HG02840 (cell line): ENCODE results near the gene TTR.
A peak's percentile ranks its signal among the peaks of the same experiment; 100 is the strongest.

Source experiments
- ATAC-seq: cut with Tn5 transposase; IDR thresholded peaks from one replicate; pipeline ENCODE4 v1.9.1; 2021; ENCODE audit warnings: mild to moderate bottlenecking, moderate library complexity, moderate number of reproducible peaks; ENCODE audit not compliant: unreplicated experiment, low FRiP score

The TTR gene

GRCh38 chr18:31591628-31592027 is at the start of gene TTR:
Gene TTR (plus strand): TSS chr18:31591877. CDS start chr18:31591903, 26 bp downstream.
- no peak for ATAC-seq

DNA sequence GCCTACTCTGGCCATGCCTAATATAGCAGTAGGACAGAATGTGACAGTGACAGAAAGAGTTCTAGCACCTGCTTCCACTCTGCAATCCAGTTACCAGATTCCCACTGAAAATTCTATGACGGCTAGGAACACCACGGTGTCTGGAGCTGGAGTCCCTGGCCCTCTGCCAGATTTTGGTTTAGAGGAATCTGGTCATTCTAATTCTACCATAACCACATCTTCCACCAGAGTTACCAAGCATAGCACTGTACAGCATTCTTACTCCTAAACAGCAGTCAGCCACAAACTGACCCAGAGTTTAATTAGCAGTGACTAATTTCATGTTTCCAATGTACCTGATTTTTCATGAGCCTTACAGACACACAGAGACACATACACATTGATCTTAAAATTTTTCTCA is 45.2 kb upstream of the TTR start:
- ATAC-seq = no peak

GRCh38 chr18:31548853-31549252 is 42.8 kb upstream of the TTR start:
- no peak for ATAC-seq

GRCh38 chr18:31549416-31549815 is 42.3 kb upstream of the TTR start:
- no peak for ATAC-seq

- no peak for ATAC-seq
Measured at GRCh38 chr18:31551883-31552282, 39.8 kb upstream of the TTR start.

DNA sequence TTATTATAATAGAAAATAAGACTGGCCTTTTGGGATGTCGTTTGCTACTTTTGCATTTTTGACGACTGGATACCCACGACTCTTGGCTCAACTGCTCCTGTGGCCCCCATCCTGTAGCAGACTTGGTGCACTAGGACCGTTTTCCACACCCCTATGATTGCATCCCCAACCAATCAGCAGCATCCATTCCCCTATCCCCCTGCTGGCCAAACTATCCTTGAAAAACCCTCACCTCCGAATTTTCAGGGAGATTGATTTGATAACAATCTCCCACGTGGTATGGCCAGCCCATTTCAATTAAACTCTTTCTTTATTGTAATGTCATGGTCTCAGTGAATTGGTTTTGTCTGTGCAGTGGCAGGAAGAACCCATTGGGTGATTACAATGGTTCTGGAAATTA is 37.9 kb upstream of the TTR start:
- ATAC-seq = no peak

DNA sequence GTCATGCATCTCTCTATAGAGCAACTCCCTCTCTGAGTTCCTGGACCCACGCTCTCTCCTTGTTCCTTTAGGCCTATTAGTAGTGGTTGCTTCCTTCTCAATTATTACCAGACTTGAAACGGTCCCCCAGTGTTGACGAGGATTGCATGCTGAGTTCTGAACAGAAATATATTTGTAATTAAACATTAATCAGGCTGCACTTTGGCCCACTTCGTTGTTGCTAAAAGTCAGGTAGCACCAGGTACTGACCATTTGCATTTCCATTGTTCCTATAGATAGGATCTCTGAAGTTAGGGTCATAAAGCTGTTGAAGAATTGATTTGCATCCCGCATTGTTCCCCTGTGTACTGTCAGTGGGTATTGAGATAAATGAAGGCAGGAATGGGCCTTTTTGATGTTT is 36.9 kb upstream of the TTR start:
- ATAC-seq = no peak

- no peak for ATAC-seq
Measured at GRCh38 chr18:31555971-31556747, 35.5 kb upstream of the TTR start.

DNA sequence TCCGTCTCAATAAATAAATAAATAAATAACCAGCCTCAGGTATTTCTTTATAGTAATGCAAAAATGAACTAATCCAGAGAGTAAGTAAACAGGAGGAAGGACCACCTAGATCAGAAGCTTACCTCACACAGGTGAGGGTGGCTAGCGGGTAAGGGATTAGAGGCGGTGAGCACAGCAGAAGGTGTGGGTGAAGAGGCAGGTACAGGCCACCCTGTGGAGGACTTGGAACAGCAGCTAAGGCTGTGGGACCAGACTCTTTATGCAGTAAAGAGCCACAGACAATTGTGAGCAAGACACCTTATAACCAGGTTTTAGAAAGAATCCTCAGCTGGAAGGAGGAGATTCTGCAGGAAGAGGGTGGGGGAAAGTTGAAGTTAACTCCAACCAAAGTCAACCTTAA is 34.2 kb upstream of the TTR start:
- no peak for ATAC-seq

DNA sequence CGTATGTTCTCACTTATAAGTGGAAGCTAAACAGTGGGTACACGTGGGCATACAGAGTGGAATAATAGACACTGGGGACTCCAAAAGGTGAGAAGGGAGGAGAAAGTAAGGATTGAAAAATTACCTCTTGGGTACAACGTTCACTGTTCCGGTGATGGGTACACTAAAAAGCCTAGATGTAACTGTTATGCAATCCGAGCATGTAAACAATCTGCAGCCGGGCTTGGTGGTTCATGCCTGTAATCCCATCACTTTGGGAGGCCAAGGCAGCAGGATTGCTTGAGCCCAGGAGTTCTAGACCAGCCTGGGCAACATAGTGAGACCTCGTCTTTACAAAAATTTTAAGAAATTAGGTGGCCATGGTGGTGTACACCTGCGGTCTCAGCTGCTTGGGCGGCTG is 33.1 kb upstream of the TTR start:
- ATAC-seq = no peak

- ATAC-seq = no peak
Measured at GRCh38 chr18:31562726-31563125, 29.0 kb upstream of the TTR start.

GRCh38 chr18:31563778-31564177 is 27.9 kb upstream of the TTR start:
- no peak for ATAC-seq

GRCh38 chr18:31565345-31565744 is 26.3 kb upstream of the TTR start:
- ATAC-seq = no peak

DNA sequence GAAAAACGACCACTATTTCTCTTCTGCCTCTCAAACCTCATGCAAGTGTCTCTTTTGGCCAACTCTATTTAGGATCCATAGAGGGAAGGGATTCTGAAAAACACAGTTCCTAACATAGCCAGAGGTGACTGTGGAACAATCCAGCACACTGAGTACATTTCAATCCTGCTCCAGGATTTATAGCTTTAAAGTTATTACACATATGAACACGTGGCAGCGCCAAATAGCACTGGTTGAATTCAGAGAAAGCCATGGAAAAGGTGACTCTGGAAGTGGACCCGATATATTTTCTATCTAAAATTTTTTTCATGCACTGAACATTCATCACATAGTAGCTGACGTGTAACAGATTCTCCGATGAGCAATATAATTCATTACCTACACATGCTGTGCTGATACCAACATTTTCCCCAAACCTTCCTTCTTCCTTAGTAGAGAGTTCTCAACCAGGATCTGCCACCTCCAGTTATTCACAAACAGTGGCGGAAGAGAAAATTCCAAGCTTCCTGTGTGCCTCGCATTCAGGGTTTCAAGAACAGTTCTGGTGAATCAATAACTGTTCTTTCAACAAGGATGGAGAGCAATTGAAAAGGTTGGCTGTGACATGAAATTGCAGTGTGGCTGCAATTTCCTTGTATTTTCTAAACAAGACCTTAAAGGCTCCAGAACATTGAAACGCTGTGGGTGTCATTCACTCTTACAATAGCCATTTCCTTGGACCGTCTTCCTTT is 25.7 kb upstream of the TTR start:
- ATAC-seq = no peak

GRCh38 chr18:31566576-31567306 is 24.9 kb upstream of the TTR start:
- ATAC-seq = no peak

DNA sequence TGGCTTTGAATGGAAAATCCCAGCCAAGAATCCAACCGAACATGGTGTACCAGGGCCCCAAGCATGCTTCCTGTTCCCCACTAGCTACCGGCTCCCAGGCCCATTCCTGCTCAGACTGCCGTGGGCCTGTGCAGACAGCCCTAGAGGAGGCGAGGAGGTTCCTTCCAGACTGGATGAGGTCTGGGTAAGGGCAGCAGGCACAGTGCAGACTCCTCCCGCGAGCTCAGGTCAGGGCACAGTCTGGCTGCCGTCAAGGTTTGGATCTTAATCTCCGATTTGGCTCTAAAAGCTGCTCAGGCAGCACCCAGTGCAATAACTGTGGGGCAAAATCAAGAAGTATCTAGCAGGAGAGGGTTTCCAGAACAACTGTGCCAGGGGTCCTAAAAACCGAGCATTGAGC is 19.3 kb upstream of the TTR start:
- no peak for ATAC-seq

DNA sequence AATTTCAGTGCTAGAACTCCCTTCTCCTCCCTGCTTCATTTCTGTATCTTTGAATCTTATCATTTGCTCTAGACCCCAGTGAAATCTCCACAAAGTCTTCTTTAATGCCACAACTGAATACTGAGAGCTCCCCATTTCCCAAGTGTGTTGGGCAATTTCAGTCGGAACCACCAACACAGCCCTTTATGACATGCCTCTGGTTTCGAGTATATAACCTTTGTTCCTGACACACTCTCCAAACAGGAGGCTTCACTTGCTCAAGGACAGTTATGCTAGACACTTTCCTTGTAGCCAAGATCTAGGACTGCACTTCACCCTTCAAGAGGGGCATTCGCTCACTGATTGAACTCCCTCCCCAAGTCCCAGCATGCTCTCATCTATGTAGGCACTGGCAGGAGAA is 18.6 kb upstream of the TTR start:
- no peak for ATAC-seq

- ATAC-seq = no peak
Measured at GRCh38 chr18:31574359-31574758, 17.3 kb upstream of the TTR start.

- ATAC-seq = no peak
Measured at GRCh38 chr18:31575515-31576257, 16.0 kb upstream of the TTR start.

DNA sequence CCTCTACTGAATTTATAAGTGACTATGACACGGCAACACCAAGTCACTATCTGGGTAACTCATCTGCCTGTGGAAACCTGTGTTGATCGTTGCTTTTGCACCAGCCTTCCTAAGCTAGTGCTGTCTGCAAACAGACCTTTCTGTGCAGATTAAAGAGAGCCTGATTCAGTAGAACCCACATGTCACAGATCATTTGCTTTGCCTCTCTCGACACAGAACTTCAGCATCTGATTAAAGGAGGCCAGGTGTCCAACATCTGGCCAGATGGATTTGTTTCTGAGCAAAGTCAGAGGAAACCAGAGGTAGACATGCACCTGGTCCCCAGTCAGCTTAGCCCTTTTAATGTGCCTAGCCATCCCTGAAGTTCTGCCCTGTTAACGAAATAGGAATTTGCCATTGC is 15.0 kb upstream of the TTR start:
- peak; percentile 76 for ATAC-seq

DNA sequence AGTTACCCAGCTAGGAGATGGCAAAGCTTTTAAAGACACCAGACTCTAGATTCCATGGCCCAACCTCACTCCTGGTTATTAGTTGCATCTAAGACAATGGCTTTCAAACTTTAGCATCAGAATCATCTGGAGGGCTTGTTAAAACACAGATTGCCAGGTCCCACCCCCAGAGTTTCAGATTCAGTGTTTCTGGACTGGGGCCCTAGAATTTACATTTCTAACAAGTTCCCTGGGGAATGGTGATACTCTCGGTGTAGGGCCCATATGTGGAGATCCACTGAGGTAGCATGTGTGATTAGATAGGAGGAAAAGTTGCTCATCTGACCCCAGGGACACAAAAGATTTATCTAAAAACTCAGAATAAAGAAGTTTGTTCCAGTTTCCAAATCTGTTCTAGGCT is 14.5 kb upstream of the TTR start:
- ATAC-seq = peak; percentile 31
